ENCODE data around the gene MAMLD1.

DNA sequence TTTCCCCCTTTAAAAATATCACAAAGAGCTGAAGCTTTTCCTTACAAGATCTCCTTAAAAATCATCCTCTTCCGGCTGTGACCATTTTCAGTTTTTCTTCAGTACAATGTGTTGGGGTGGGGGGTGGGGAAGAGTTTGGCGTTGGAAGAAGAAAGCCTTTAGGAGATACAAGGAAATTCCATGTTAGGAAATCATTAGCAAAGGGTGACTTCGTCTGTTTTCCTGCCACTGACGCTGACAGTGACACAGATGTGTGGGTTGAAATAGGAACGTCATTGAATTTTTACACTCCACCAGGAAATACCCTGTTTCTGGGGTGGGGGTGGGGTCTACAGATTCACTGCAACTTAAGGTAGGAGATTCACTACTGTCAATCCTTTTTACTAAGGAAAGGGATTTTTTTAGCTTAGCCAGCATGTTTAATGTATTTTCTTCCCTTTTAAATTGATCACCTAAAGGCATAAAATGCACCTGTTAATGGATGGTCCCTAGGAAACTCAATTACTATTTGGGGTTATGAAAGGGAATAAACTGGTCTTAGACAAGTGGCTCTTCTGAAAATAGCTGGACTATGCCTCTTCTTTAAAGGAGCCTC lies 3.9 kb downstream of the MAMLD1 start:
- TF ChIP-seq, protein P1, sequence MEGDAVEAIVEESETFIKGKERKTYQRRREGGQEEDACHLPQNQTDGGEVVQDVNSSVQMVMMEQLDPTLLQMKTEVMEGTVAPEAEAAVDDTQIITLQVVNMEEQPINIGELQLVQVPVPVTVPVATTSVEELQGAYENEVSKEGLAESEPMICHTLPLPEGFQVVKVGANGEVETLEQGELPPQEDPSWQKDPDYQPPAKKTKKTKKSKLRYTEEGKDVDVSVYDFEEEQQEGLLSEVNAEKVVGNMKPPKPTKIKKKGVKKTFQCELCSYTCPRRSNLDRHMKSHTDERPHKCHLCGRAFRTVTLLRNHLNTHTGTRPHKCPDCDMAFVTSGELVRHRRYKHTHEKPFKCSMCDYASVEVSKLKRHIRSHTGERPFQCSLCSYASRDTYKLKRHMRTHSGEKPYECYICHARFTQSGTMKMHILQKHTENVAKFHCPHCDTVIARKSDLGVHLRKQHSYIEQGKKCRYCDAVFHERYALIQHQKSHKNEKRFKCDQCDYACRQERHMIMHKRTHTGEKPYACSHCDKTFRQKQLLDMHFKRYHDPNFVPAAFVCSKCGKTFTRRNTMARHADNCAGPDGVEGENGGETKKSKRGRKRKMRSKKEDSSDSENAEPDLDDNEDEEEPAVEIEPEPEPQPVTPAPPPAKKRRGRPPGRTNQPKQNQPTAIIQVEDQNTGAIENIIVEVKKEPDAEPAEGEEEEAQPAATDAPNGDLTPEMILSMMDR (IDR thresholded peaks at IDR 0.05; ENCODE audit: low read length), result no peak
- TF ChIP-seq EZH2 (IDR thresholded peaks at IDR 0.05; ENCODE audit: borderline replicate concordance, low read length), result no peak

Measured in OCI-LY1 (cell line).